ENCODE results near the gene HUWE1. TPM values are rescaled to one million over a fixed set of nuclear protein-coding genes. Genes with fewer than 3 reads are reported as not detected.

Gene HUWE1
- total and polyA plus RNA-seq, 8 donors: 16.2 to 124 (median 87.3) TPM

DNA sequence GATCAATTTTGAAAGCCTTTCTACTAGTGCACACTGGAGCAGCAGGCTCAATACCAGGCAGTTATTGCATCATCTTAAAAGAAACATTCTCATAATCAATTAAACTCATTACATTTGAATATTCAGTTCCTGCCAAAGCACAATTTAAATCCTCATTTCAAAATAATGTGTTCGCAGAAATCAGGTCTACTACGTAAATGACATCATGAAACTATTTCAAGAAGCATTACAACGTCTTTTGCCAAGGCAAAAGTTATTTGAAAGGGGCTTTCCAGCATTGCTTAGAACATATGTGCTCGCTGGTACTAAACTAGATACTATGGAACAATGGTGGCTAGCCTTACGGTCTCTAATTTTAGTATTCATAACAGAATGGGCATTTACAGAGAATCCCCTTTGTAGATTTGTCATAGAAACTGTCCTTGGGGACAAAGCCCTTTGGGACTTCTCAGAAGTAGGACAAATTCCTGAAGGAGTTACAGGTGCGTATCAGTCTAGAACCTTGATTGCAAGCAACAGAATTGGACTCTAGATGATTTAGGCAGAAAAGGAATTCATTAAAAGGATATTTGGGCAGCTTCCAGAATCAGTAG lies 27.6 kb upstream of the HUWE1 start:
- 63 to 74% (median 64%) methylated on average over 6 of the region's 6 CpGs for WGBS, 5 donors
- no peaks in the 10 kb centered on the region for H3K27me3 ChIP-seq
- no peaks in the 10 kb centered on the region for H3K4me1 ChIP-seq
- H3K9me3 ChIP-seq: no peaks in the 10 kb centered on the region
- H3K36me3 ChIP-seq: no peaks in the 10 kb centered on the region
- peak overlapping the region in 2 of 5 donors; percentile 47 to 56 for H3K27ac ChIP-seq
- no peak for TF ChIP-seq EP300 (IDR thresholded peaks at IDR 0.05)
- no peak for TF ChIP-seq POLR2A (IDR thresholded peaks at IDR 0.05)
- TF ChIP-seq POLR2AphosphoS5 (IDR thresholded peaks at IDR 0.05): no peak
- TF ChIP-seq, protein P1, sequence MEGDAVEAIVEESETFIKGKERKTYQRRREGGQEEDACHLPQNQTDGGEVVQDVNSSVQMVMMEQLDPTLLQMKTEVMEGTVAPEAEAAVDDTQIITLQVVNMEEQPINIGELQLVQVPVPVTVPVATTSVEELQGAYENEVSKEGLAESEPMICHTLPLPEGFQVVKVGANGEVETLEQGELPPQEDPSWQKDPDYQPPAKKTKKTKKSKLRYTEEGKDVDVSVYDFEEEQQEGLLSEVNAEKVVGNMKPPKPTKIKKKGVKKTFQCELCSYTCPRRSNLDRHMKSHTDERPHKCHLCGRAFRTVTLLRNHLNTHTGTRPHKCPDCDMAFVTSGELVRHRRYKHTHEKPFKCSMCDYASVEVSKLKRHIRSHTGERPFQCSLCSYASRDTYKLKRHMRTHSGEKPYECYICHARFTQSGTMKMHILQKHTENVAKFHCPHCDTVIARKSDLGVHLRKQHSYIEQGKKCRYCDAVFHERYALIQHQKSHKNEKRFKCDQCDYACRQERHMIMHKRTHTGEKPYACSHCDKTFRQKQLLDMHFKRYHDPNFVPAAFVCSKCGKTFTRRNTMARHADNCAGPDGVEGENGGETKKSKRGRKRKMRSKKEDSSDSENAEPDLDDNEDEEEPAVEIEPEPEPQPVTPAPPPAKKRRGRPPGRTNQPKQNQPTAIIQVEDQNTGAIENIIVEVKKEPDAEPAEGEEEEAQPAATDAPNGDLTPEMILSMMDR (IDR thresholded peaks at IDR 0.05): no peak
- DNase-seq: no peak
- H3K4me3 ChIP-seq: no peak overlapping the region
- intact Hi-C loops (cut with DNase I; ENCODE audit: low total_unique reads): no loop called here

DNA sequence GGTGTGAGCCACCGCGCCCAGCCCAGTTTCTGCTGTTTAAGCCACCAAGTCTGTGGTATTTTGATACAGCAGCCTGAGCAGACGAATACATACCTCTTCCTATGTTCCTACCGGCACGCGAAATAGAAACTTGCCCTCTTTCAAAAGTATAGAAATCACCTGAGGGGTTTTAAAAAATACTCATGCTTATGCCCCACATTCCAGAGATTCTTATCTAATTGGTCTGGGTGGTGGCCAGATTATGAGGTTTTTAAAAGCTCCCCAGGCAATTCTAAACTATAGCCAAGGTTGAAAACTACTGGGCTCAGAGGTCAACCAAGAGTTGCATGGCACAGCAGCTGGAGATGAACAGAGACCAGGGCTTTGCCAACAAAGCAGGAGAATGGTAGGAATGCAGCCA lies 24.9 kb upstream of the HUWE1 start:
- TF ChIP-seq, protein P1 (IDR thresholded peaks at IDR 0.05): no peak
- no peak for TF ChIP-seq EP300 (IDR thresholded peaks at IDR 0.05)
- DNase-seq: no peak
- Histone ChIP-seq H3K4me3 (no peak overlapping the region), H3K36me3 (no peaks in the 10 kb centered on the region), H3K27me3 (no peaks in the 10 kb centered on the region), H3K27ac (no peak overlapping the region), H3K9me3 (no peaks in the 10 kb centered on the region), H3K4me1 (no peaks in the 10 kb centered on the region)
- 82 to 96% (median 88%) methylated on average over 6 of the region's 6 CpGs for WGBS, 5 donors
- intact Hi-C loops (cut with DNase I; ENCODE audit: low total_unique reads): no loop called here

DNA sequence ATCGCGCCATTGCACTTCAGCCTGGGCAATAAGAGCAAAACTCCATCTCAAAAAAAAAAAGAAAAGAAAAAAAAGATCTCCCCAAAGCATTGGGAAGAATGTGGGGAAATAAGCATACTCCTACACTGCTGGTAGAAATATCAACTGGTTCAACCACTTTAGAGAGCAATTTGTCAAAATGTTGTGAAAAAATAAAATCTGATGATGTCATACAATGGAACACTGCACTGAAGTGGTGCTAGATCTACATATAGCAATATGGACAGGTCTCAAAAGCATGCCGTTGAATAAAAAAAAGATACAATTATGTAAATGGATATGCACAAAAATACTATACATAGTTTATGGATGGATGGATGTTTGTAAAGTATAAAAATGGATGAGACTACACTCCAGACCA lies 18.3 kb upstream of the HUWE1 start:
- no peaks in the 10 kb centered on the region for H3K4me1 ChIP-seq
- no peaks in the 10 kb centered on the region for H3K9me3 ChIP-seq
- intact Hi-C loops (cut with DNase I; ENCODE audit: low total_unique reads): no loop called here
- no peaks in the 10 kb centered on the region for H3K36me3 ChIP-seq
- no peak overlapping the region for H3K27ac ChIP-seq
- H3K4me3 ChIP-seq: no peak overlapping the region
- 88 to 100% (median 93%) methylated on average over 1 to 3 of the region's 3 CpGs for WGBS, 5 donors
- DNase-seq: no peak
- TF ChIP-seq, protein P1 (IDR thresholded peaks at IDR 0.05): no peak
- TF ChIP-seq EP300 (IDR thresholded peaks at IDR 0.05) (no peak), POLR2AphosphoS5 (IDR thresholded peaks at IDR 0.05) (no peak), POLR2A (IDR thresholded peaks at IDR 0.05) (no peak)
- no peaks in the 10 kb centered on the region for H3K27me3 ChIP-seq

DNA sequence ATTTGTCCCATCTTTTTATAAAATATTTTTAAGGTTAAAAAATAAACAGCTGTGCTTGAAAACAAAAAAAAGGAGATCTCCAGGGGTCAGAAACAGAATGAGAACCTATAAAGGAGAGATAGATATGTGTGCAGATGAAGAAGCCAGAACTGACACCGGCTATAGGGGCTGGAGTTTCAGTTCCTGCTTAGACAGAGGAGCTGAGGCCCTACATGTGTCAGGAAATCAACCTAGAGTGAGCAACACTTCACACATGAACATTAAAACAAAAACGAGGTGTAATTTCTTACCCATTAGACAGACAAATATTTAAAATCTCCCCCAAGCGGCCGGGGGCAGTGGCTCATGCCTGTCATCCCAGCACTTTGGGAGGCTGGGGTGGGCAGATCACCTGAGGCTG lies 17.8 kb upstream of the HUWE1 start:
- intact Hi-C loops (cut with DNase I; ENCODE audit: low total_unique reads): no loop called here

More for the DNA sequence above, 17.8 kb upstream of the HUWE1 start:
- Histone ChIP-seq H3K4me3 (no peak overlapping the region), H3K36me3 (no peaks in the 10 kb centered on the region), H3K27me3 (no peaks in the 10 kb centered on the region), H3K9me3 (no peaks in the 10 kb centered on the region), H3K4me1 (no peaks in the 10 kb centered on the region), H3K27ac (no peak overlapping the region)
- WGBS, 5 donors: 71 to 85% (median 76%) methylated on average over 4 of the region's 4 CpGs
- DNase-seq: no peak
- no peak for TF ChIP-seq POLR2AphosphoS5 (IDR thresholded peaks at IDR 0.05)
- no peak for TF ChIP-seq EP300 (IDR thresholded peaks at IDR 0.05)
- TF ChIP-seq, protein P1 (IDR thresholded peaks at IDR 0.05): no peak
- TF ChIP-seq POLR2A (IDR thresholded peaks at IDR 0.05): no peak

Data from stomach (tissue), 9 donors.